Hematopoietic multipotent progenitor cell treated with erythropoietin and hydrocortisone succinate and interleukin-3 and kit ligand, for 15 days (in vitro differentiated cells): Measurements from ENCODE around the gene ELOVL7.
"Not testable (repeated sequence)": the region's sequence is repeated elsewhere in the genome, so short reads cannot be mapped to it uniquely, and the experiment has no call there.

Experiments
- DNase-seq: peaks from one replicate; pipeline ENCODE4 v3.0.0-alpha.2; 2015; ENCODE audit warnings: low spot score

ELOVL7 gene

GRCh38 chr5:60715201-60715928 lies 128.7 kb downstream of the ELOVL7 start:
- not testable (repeated sequence) for DNase-seq

DNA sequence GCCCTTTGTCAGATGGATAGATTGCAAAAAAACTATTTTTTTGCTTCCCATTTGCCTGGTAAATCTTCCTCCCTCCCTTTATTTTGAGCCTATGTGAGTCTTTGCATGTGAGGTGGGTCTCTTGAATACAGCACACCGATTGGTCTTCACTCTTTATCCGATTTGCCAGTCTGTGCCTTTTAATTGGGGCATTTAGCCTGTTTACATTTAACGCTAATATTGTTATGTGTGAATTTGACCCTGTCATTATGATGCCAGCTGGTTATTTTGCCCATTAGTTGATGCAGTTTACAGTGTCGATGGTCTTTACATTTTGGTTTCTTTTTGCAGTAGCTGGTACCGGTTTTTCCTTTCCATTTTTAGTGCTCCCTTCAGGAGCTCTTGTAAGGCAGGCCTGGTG lies 131.1 kb downstream of the ELOVL7 start:
- no peak for DNase-seq

DNA sequence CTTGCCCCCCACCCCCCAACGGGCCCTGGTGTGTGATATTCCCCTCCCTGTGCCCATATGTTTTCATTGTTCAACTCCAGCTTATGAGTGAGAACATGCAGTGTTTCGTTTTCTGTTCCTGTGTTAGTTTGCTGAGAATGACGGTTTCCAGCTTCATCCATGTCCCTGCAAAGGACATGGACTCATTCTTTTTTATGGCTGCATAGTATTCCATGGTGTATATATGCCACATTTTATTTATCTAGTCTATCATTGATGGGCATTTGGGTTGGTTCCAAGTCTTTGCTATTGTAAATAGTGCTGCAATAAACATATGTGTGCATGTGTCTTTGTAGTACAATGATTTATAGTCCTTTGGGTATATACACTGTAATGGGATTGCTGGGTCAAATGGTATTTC lies 132.2 kb downstream of the ELOVL7 start:
- not testable (repeated sequence) for DNase-seq

GRCh38 chr5:60710362-60710761 lies 133.7 kb downstream of the ELOVL7 start:
- no peak for DNase-seq

GRCh38 chr5:60705144-60705543 lies 138.9 kb downstream of the ELOVL7 start:
- DNase-seq, result no peak

GRCh38 chr5:60703944-60704343 lies 140.1 kb downstream of the ELOVL7 start:
- DNase-seq, result no peak
